Limb (tissue), 2 donors: ENCODE data around the gene TNRC6A.
"Not testable (repeated sequence)": the region's sequence is repeated elsewhere in the genome, so short reads cannot be mapped to it uniquely, and the experiment has no call there.

Experiments used
- DNase-seq, 2 donors: peaks; one replicate each; pipeline ENCODE4 v3.0.0-alpha.2; 2016; ENCODE audit errors: extremely low spot score in 2 of 2

TNRC6A gene

DNA sequence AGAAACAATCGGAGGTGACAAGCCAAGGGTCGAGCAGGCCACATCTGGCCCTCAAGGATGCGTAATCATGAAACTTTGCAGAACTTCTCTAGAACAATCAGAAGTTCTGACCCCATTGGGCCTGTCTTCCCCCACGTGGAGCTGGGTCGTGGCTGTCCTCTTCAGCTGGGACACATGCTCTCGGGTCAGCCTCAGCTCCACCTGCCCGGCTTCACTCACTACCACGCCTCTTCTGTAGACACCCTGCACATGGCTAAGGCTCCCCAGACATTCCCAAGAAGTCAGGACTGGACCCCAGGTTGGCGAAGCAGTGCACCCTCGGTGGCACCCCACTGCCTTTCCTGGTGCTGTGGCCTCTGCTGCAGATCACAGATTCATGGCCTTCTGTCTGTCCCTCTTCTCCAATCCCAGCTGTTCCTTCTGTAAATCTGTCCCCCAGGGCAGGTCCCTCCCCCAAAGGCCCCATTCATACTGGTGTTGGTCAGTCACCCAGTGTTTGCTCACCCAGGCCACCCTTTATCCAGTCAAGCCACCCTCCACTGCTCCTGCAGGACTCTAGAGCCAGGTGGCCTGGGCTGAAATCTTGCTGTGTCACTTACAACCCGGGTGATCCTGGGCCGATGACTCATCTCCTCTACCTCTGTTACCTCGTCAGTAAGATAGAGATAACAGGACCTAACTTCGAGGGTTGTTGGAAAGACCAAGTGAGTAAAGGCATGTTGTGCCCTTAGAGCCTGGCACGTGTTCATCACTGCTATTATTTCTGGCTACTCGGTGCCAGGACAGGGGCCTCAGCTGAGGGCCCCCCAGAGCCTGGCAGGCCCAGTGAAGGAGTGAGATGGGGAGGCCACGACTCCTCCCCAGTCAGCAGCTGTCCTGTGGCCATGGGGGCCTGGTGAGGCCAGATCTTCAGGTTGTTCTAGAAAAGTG, 114.9 kb downstream of the TNRC6A start:
- no peak for DNase-seq

GRCh38 chr16:24845031-24845365, 115.5 kb downstream of the TNRC6A start:
- DNase-seq = not testable (repeated sequence)

GRCh38 chr16:24845726-24846547, 116.5 kb downstream of the TNRC6A start, which contains the start of gene SLC5A11:
Gene SLC5A11 (plus strand): TSS chr16:24845963. CDS start chr16:24858644, 12,681 bp downstream.
- no peak for DNase-seq

- DNase-seq = no peak
Measured at GRCh38 chr16:24846548-24847357, 117.3 kb downstream of the TNRC6A start.

DNA sequence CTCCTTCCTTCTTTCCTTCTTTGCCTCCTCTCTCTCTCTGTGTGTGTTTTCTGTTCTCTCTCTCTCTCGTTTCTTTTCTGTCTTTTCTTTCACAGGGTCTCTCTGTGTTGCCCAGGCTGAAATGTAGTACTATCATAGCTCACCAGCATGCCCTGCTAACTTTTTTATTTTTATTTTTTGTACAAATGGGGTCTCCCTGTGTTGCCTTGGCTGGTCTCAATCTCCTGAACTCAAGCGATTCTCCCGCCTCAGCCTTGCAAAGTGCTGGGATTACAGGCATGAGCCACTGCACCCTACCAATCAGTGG, 117.9 kb downstream of the TNRC6A start:
- no peak for DNase-seq

DNA sequence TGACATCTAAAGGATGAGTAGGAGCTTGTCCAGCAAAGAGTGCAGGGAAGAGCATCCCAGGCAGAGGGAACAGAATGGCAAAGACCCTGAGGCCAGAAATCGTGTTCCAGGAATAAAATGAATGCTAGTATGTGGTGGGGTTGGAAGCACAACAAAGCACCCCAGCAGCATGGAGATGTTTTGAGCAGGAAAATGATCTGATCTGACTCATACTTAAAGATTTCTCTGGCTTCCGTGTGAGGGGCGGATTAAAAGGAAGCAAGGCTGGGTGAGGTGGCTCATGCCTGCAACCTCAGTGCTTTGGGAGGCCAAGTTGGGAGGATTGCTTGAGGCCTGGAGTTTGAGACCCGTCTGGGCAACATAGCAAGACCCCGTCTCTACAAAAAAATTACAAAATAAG, 118.6 kb downstream of the TNRC6A start:
- no peak for DNase-seq

GRCh38 chr16:24849641-24850040, 120.2 kb downstream of the TNRC6A start:
- no peak for DNase-seq

DNA sequence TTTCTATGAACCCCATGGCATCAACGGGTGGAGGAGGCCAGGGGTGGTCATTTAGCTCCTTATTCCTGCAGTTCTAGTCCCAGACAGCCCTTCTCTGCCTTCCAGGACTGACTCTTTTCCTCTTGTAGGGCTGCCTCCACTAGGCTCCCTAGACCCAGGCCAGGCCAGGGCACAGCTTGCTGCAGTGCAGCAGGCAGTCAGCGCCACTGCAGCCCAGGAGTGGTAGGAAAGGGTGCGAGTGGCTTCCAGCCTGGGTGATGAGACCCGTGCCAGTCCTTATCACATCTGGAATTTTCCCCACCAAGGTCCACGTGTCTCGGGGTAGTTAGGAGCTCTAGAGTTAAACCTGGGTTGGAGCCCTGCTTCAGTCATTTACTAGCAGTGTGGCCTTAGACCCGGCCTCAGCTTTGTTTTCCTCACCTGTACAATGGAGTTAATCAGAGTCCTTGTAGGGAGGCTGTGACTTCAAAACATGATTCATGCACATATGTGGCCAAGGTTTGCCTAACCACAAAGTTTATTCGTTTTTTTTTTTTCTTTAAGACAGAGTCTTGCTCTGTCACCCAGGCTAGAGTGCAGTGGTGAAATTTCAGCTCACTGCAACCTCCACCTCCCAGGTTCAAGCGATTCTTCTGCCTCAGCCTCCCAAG, 121.0 kb downstream of the TNRC6A start:
- no peak for DNase-seq

GRCh38 chr16:24851700-24852099, 122.2 kb downstream of the TNRC6A start:
- DNase-seq = no peak

- no peak for DNase-seq
Measured at GRCh38 chr16:24852281-24852721, 122.8 kb downstream of the TNRC6A start.

DNA sequence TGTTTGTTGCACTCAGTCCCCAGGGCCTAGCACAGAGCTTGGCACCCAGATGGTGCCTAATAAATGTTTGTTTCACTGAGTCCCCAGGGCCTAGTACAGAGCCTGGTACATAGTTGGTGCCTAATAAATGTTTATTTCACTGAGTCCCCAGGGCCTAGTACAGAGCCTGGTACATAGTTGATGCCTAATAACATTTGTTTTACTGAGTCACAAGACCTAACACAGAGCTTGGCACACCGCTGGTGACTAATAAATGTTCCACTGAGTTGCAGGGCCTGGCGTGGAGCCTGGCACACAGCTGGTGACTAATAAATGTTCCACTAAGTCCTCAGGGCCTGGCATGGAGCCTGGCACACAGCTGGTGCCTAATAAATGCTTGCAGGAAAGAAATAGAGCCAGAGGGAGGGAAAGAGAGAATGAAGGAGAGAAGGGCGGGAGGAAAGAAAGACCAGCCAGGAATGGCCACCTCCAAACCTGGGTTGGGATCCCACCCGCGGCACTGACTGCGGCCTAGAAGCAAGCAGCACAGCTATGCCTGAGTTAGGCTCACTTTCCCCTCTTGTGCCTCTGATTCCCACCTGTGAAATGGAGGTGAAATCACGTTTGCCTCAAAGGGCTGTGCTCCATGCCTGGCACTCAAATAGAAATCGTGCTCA, 123.8 kb downstream of the TNRC6A start:
- DNase-seq = no peak

- peak in 1 of 2 donors; percentile 33 for DNase-seq
Measured at GRCh38 chr16:24853830-24854229, 124.4 kb downstream of the TNRC6A start.

GRCh38 chr16:24854607-24855171, 125.2 kb downstream of the TNRC6A start:
- DNase-seq = no peak

DNA sequence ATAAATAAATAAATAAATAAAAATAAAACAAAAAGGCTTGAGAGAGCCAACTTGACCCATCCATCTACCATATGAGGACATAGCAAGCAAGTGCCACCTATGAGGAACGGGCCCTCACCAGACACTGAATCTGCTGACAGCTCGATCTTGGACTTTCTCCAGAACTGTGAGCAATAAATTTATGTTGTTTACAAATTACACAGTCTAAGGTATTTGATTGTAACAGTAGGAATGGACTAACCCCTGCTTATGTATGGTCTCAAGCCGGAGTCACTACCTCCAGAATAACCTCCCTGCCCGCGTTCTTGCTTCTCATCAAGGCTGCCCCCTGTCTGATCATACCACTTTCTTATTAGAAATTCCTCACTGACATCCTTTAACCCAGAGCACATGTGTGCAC, 126.2 kb downstream of the TNRC6A start:
- DNase-seq = no peak

DNA sequence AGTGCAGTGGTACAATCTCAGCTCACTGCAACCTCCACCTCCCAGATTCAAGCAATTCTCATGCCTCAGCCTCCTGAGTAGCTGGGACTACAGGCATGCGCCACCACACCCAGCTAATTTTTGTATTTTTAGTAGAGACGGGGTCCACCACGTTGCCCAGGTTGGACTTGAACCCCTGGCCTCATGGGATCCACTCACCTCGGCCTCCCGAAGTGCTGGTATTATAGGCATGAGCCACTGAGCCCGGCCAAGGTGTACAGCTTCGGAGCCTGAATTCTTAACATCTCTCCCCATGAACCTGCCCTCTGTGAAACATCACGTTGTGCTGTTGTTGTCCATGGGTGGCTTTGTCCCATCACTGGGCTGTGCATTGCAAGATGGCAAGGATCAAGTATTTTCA, 127.4 kb downstream of the TNRC6A start:
- not testable (repeated sequence) for DNase-seq

- DNase-seq = peak; percentile 24 to 72
Measured at GRCh38 chr16:24858219-24859041, 129.0 kb downstream of the TNRC6A start.

- no peak for DNase-seq
Measured at GRCh38 chr16:24861461-24861860, 132.0 kb downstream of the TNRC6A start.

DNA sequence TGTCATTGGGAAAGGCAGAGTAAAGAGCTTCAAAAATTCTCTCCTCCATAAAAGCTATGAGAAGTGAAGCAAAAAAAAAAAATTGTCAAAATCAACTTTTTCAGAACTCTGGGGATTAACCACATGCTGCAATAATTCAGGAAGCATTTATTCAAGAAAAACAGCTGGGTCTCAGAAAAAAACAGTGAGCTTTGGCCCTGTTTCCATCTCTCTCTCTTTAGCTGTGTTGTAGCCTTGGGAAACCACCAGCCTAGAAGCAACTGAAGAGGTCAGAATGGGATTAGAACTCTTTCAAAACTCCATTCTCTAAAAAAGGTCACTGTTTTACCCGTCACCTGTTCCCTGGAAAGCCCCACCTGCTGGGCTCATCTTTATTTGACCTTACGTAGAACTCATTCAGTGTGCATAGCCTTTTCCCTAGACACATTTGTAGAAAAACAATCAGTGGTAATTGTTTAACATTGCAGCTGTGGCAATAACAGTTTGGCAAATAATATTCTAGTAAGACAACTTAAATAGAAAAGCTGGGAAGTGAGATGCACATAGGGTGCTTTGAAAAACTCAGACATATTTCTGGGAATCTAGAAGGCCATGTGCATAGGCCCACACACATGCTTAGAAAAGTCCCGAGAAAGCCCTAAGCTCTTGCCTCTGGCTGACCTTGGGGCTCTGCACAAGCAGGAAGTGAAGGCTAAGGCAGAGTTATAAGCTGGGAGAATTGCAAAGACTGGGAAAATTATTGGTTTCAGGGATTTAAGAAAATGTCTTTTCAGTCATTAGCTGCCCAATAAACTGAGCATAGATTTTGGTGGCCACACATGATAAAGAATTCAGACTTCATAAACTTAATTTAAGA, 134.4 kb downstream of the TNRC6A start:
- no peak for DNase-seq
